Limb (tissue), 2 donors: ENCODE measurements around the gene GPRC5C.

Experiments used
- DNase-seq, 2 donors: peaks; one replicate each; pipeline ENCODE4 v3.0.0-alpha.2; 2016; ENCODE audit errors: extremely low spot score in 2 of 2

GPRC5C gene

DNA sequence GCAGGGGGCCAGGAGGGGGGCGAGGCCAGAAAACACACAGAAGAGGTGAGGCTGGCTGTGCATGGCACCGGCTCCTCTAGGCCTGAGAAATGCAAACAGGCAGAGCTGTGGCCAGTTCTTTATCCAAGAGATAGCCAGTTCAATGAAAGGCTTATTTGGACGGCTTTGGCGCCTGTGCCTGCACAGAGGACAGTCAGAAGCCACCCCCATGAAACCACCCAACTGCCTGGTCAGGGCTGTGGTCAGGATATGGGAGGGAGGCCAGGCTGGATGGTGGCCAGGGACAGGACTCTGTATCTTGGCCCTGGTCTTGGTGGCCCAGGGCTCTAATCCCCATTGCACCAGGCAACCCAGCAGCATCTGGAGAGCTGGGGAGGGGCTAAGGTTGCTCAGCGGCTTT is 24.5 kb upstream of the GPRC5C start:
- no peak for DNase-seq

DNA sequence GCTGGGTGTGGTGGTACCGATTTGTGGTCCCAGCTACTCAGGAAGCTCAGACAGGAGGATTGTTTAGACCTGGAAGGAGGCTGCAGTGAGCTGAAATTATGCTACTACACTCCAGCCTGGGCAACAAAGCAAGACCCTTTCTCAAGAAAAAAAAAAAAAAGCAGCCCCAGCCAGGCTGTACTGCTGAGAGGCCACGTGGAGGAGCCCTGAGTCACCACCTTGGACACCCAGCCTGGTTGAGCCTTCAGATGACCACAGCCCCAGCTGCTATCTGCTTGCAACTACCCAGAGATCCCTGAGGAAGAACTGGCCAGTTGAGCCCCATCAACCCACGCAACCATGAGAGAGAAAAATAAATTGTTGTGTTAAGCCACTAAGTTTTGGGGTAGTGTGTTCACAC is 23.6 kb upstream of the GPRC5C start:
- no peak for DNase-seq

DNA sequence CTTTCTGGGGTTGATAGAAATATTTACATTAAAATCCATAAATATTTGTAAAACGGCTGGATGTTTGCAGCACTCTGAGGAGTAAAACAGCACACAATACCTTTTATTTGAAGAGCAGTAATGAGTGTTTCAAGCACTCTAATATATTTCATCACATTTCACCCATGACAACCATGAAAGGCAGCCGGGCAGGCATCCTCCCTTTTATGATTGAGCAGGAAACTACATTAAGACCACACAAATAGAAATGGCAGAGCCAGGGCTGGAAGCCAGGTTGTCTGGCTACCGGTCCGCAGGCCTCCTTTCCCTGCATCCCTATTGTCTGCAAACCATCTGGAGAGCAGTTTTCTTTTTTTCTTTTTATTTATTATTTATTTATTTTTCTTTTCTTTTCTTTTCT is 23.1 kb upstream of the GPRC5C start:
- DNase-seq = no peak

DNA sequence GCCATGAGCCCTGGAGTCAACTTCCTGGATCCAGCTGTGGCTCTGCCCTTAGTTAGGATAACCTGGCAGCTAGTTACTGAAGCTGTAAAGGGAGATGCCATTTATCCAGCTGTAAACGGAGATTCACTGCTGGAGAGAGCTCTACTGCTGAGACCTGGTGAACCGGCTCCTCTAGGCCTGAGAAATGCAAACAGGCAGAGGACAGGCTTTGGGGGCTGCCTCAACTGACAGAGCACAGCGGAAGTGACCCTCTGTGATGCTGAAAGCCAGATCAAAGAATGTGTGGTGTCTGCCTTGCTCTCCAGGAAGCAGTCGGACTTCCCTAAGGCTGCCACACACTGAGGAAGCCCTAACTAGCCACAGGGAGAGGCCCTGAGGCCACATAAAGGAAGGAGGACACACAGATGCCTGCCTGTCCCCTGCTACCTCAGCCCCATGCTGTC is 21.9 kb upstream of the GPRC5C start:
- DNase-seq = no peak

DNA sequence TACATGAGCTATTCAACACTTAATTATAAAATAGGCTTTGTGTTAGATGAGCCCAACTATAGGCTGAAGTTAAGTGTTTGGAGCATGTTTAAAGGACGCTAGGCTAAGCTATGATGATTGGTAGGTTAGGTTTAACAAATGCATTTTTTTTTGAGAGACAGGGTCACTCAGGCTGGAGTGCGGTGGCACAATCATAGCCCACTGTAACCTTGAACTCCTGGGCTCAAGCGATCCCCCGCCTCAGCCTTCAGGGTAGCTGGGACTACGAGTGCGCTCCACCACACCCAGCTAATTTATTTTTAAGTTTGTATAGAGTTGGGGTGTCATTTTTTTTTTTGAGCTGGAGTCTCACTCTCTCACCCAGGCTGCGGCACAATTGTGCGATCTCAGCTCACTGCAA is 19.3 kb upstream of the GPRC5C start:
- no peak for DNase-seq

DNA sequence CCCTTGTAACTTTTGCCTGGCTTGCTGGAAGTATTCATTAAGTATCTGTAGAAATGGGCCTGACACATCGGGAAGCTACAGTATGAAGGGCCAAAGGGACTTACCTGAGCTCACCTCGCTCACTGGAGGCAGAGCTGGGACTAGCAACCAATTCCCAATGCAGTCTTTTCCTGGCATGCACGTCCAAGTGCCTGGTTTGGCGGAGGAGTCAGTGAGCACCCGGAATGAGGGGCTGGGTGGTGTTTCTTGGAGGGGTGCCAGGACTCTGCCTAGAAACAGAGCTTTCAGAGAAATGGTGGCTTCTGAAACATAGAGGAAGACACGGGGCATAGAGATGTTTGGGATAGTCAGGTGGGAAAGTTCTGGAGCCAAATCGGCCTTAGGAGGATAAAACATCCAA is 18.4 kb upstream of the GPRC5C start:
- no peak for DNase-seq

DNA sequence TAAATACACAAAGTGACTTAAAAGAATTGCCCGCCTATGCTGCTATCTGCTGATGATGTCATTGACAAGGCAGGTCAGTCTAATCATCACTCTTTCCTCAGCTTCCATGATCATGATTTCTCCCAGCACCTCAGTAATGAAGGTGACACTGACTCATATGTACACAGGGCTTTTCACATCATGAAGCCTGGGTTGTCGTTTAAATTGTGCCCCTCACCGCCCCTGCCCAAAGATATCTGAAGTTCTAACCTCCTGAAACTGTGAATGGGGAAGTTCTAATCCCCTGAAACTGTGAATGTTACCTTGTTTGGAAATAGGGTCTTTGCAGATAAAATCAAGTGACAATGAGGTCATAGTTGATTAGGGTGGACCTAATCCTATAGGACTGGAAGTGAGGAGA is 17.4 kb upstream of the GPRC5C start:
- DNase-seq = no peak

DNA sequence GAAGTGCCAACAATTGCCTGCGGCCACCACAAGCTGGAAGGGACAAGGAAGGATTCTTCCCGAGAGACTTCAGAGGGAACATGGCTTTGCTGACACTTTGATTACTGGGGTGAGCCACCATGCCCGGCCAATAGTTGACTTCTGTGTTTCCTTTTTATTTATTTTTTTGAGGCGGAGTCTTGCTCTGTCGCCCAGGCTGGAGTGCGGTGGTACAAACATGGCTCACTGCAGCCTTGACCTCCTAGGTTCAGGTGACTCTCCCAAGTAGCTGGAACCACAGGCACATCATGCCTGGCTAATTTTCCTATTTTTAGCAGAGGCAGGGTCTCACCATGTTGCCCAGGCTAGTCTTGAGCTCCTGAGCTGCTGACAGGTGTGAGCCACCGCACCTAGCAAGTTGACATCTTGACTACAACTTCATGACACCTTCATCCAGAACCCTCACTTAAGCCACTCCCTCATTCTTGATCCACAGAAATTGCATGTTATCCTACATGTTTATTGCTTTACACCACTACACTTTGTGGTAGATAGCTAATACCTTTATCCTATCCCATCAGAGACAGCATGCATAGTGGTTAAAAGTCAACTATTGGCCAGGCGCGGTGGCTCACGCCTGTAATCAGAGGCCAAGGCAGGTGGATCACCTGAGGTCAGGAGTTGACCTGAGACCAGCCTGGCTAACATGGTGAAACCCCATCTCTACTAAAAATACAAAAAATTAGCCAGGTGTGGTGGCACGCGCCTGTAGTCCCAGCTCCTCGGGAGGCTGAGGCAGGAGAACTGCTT is 16.1 kb upstream of the GPRC5C start:
- no peak for DNase-seq

DNA sequence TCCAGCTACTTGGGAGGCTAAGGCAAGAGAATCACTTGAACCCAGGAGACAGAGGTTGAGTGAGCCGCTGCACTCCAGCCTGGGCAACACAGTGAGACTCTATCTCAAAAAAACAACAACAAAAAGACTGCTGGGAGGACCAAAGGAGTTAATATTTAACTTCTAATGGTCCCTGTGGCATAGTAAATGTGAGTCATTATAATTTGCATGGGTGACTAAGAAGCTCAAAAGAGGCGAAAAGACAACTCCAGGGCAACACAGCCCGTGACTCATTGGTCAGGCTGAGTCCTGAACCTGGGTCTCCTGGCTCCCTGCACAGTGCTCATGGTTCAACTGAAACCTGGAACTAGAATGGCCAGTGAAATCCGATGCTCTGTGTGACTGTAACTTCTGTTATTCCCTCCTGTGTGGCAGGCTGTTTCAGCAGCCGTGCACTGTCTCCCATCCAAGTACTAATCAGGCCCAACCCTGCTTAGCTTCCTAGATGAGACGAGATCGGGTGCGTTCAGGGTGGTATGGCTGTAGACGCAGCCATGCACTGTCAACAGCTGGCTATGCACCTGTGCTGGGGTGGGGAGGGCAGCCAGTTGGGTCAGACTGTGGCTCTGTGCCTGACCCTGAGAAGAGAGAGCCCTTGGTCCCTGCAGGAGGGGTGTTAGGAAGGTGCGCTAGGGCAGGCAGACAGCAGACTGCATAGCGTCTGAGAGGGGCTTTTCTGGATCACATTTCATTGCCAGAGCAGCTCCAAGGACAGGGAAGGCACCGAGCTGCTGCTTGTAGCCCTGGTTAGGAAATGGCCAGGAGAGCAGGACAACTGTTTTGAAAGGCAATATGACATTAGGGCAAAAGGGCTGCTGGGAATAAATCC is 14.5 kb upstream of the GPRC5C start:
- no peak for DNase-seq

DNA sequence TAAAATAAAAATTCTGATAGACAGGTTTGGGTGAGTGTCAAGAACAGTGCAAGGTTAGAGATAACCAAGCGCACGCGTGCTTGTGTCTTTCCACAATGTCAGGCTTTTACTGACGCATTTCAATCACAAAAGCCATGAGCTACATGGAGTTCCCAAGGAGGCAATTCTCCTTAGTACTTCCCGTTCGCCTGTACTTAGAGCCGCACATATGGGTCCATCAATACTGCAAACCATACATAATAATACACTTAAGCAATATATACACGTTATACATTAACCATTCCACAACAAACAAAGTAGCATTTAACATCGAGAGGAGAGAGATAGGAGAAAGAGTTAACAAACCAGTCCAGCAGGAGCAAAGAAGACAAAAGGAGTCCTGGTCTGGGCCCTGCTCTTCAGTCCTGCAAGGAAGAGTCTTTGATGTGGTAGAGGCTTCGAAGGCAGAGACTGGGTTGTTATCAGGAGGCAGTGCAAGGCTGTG is 11.9 kb upstream of the GPRC5C start:
- DNase-seq = no peak

DNA sequence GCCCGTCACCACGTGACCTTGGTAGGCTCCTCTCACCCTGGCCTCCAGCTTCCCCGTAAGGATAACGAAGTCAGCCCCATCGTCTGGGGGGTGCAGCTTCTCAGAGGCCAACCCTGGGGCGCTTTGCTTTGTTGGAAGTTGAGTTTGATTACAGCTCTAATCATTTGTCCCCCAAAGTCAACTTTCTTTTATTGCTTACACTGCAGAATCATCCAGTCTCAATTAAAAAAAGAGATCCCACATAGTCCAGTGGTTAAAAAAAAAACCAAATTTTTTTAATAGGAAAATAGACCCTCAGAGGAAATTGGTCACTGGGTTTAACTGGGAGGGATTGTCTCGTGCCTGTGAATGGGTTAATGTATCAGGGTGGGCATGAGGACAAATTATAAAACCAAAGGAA is 7.8 kb upstream of the GPRC5C start:
- DNase-seq = no peak

DNA sequence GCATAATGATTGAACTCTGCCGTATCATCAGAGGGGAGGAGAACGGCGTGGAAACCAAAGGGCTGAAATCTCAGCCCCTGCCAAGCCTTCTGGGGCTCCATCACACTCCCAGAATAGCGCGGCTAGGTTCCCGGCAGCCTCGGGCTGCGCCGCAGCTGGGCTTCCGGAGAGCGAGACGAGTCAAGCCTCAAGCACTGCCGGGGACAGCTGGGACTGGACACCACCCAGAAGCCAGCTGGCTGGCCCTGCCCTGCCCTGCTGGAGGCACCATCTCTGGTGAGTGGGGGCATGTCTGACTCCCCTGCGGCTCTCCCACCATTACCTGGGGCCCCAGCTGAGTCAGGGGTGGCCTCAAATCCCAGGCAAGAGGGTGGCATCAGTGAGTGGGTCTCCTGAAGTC is 7.2 kb upstream of the GPRC5C start:
- peak; percentile 25 to 43 for DNase-seq

DNA sequence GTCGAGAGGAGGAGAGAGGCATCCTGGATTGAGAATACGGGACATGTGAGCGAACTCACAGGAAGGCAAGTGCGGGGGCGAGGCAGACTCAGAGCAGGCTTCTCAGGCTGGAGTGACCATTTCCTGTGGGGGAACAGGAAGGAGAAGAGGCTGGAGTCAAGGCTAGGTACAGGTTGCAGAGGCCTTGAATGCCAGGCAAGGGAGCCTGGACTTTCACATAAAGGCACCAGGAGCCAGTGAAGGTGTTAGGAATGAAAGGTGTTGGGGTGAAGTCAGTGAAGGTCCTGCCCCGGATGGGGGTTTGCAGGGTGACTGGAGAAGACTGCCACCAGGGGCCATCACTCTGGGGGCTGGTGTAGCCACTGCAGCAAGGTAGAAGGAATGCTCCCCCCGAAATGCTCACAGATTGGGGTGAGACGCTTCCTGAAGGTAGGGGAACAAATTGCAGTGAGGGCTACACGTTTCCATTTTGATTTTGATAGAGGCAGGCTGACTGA is 5.3 kb upstream of the GPRC5C start:
- no peak for DNase-seq

DNA sequence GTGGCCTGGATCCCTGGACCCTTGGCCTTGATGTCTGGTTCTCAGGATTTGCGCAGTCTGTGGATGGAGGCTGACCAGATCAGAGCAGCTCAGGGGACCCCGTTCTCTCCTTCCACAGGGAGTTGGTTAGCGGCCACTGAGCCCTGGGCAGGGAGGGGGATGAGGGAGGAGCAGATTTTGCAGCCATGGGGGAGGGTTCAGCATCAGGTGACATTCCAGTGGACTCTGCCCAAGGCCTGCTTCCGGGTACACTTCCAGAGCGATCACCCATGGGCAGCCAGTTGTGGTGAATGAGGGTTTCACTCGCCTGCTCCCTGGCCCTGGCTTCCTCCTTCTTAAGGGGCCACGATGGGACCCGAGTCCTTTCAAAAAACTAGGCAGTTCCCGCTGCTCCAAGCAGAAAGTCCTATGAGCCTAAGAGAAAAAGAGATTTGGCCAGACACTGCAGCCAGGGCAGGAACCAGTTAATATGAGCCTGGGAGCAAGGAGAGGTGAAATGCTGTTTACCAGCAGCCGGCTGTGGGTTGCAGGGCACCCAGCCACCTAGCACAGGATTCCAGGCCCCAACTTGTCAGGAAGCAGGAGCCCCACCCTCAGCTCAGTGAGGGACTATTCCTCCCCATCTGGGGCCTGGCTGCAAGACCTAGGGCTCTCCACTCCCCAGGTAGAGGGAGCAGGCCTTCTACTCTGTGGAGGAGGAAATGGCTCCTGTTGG is 4.7 kb upstream of the GPRC5C start:
- DNase-seq = no peak

DNA sequence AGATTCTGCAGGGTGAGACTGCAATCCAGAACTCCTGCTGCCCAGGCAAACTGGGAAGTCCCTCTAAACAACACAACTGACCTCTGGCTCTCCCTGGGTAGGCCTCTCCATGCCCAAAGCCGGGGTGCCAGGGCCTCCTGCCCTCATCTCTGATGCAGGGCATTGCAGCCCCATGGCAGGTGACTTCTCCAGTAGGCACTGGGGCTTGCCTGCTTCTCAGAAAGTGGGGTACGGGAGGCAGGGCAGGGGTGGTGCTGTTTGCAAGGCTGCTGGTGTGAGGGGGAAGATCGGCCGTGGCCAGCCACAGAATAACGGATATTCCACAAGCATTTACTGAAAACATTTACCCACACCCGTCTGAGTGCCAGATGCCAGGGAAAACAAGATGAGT is 4.1 kb upstream of the GPRC5C start:
- no peak for DNase-seq

DNA sequence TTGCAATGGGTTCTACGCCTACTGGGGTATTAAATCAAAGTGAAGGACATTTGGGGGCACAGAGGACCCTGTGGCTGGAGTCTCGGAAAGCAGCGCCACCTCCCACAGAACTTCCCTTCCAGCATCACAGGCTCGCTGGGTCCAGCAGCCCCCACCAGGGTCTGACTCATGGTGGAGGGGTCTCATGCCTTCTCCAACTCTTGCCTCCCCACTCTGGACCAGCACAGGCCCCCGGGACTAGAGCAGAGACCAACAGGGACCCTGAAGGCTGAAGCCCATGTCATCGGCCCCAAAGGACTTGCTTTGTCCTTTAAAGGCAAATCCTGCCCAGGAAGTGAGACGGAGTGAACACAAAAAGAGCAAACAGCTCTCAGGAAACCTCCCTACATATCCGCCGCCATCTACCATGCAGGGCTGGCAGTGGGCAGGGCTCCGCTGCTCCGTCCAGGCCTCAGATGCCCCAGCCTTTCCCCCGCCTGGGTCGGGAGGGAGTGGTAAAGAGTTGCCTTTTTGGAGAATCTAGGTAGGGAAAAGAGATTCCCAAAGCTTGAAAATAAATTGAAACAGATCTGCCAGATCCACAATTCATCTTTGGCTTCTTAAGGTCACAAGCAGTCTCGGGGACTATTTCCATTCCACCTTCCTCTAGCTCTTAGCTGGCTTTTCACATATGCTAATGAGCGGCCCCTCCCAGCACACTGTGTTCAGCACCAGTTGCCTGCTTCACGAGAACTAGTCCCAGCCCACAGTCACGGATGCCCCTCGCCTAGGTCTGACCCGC is 2.1 kb upstream of the GPRC5C start:
- no peak for DNase-seq

DNA sequence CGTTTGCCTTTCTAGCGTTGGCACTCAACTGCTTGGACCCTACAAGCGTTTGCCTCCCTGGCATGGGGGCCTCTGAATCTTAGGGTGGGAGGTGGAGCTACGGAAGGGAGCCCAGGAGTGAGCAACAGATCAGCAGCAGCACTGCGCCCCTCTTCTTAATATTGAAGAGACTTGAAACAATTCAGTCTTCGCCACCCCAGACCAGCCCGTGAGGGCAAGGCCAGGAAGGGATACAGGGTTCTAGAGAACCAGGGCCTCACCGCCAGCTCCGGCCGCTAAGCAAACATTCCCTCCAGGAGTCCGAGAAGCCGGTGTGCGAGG is 1.5 kb upstream of the GPRC5C start:
- DNase-seq = no peak

DNA sequence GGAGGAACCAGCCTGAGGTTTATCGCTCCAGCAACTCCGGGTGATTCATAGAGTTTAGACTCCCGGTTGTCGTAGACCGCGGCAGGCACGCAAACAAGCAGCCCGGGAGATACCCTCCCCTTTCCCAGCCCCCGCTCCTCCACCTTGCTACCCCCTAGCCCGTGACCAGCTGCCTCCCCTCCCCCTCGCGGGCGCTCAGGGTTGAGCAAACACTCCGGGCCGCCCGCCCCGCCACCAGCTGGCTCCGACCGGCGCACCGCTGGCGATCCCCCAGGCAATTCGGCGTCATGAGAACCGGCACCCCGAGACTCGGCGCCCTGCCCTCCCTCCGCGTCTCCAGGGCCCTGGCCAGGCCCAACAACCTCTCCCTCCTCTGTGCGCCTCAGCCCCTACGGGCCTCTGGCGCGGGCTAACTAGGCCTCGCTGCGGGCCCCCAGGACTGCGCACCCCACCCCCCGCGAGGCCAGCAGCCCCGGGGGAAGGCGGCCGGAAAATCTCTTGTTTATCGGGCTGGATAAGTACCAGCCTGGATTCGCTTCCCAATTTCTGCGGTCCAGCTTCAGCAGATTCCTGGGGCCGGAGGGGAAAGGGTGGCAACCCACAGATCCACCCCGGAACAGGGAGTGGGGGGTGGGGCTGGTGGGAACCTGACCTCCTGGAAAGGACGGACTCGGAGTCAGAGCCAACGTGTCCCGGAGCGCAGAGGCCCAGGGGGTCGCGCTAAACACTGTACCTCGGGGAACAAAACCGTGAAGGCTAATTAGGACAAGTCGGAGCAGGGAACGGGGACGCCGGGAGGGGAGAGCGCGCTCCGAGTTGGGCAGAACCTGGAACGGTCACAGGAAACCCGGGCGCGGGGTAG is 951 bp upstream of the GPRC5C start:
- DNase-seq = peak in 1 of 2 donors; percentile 78

DNA sequence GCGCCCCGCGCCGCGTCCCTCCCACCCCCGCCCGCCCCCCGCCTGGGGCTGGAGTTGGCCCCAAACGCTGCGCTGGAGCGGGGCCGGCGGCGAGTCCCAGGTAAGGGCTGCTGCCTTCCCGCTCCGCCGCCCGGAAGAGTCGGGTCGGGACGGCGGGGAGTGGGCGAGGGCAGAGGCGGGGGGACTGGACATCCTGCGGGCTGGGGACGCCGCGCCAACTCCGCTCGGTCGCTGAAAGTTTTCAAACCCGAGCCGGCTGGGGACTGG is 469 bp downstream of the GPRC5C start:
- no peak for DNase-seq

DNA sequence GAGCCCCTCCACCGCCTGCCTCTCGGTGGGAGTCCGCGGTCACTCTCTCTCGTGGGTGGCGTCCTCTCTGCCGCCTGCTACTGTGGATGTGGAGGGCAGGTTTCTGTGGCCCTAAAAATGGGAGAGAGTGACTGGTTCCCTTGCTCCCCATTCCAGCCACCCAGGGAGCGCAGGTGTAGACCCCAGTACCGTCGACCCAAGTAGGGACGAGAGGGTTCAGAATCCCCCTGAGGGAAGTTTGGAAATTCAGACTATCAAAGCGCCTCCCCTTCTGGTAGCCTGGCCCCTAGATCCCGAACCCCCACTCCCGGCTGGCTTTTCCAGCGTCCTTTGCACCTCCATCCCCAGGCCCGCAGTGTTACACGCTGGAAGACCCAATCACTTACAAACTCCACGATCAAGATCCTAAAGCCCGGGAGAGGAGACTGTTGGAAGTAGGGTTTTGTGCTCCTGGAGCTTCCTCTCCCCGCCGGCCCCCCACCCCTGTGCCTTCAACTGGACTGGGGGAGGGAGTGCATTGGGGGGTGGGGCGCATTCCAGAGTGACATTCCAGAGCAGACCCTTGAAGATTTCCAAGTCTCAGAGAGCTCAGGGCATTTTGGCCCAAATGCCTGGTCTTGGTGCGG is 991 bp downstream of the GPRC5C start:
- DNase-seq = no peak
